ENCODE data around the gene CENPP. TPM values are rescaled to one million over a fixed set of nuclear protein-coding genes. Genes with fewer than 3 reads are reported as not detected.

Gene CENPP
- total RNA-seq, 4 donors from 2014 or later, result 0.98 to 7.9 (median 5.4) TPM

GRCh38 chr9:92561374-92562330 lies 235.9 kb downstream of the CENPP start:
- no peak for TF ChIP-seq CTCF (IDR thresholded peaks at IDR 0.05; ENCODE audit: low read depth)

- TF ChIP-seq CTCF (IDR thresholded peaks at IDR 0.05; ENCODE audit: low read depth), result no peak
These were observed 236.8 kb downstream of the CENPP start for GRCh38 chr9:92562461-92562967.

GRCh38 chr9:92563116-92564100 lies 237.7 kb downstream of the CENPP start:
- TF ChIP-seq CTCF (IDR thresholded peaks at IDR 0.05; ENCODE audit: low read depth), result no peak

GRCh38 chr9:92564504-92564903 lies 238.8 kb downstream of the CENPP start:
- no peak for TF ChIP-seq CTCF (IDR thresholded peaks at IDR 0.05; ENCODE audit: low read depth)

- no peak for TF ChIP-seq CTCF (IDR thresholded peaks at IDR 0.05; ENCODE audit: low read depth)
These were observed 239.2 kb downstream of the CENPP start for GRCh38 chr9:92564982-92565381.

DNA sequence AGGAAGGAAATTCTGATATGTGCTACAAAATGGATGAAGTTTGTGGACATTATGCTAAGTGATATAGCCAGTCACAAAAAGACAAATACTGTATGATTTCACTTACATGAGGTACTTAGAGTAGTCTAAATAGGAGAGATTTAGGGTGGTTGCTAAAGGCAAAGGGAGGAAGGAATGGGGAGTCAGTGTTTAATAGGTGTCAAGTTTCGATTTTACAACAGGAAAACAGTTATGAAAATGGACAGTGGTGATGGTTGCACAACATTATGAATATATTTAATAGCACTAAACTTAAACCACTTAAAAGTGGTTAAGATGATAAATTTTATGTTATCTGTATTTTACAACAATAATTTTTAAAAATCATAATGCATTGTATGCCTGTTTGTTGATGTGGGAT lies 250.4 kb downstream of the CENPP start:
- no peak for TF ChIP-seq CTCF (IDR thresholded peaks at IDR 0.05; ENCODE audit: low read depth)
